ENCODE measurements around the gene SAMM50. TPM values are rescaled to one million over a fixed set of nuclear protein-coding genes. Genes with fewer than 3 reads are reported as not detected.
A peak's percentile ranks its signal among the peaks of the same experiment; 100 is the strongest.

SAMM50 gene
- 10 to 100 TPM; 37.7 to 52.0 (median 48.0) TPM for total RNA-seq
- long read RNA-seq, donor 1, transcript SAMM50-201 (15 exons, 1,717 nt), result major isoform, 61 of 68 reads
- long read RNA-seq, donor 1, partial matches to known transcripts, result 3 of 68 reads
- long read RNA-seq, donor 1, other reads (novel, unspliced or antisense), result 4 of 68 reads
- long read RNA-seq, donor 2, transcript SAMM50-201 (15 exons, 1,717 nt), result major isoform, 106 of 112 reads
- long read RNA-seq, donor 2, partial matches to known transcripts, result 2 of 112 reads
- long read RNA-seq, donor 2, other reads (novel, unspliced or antisense), result 4 of 112 reads

DNA sequence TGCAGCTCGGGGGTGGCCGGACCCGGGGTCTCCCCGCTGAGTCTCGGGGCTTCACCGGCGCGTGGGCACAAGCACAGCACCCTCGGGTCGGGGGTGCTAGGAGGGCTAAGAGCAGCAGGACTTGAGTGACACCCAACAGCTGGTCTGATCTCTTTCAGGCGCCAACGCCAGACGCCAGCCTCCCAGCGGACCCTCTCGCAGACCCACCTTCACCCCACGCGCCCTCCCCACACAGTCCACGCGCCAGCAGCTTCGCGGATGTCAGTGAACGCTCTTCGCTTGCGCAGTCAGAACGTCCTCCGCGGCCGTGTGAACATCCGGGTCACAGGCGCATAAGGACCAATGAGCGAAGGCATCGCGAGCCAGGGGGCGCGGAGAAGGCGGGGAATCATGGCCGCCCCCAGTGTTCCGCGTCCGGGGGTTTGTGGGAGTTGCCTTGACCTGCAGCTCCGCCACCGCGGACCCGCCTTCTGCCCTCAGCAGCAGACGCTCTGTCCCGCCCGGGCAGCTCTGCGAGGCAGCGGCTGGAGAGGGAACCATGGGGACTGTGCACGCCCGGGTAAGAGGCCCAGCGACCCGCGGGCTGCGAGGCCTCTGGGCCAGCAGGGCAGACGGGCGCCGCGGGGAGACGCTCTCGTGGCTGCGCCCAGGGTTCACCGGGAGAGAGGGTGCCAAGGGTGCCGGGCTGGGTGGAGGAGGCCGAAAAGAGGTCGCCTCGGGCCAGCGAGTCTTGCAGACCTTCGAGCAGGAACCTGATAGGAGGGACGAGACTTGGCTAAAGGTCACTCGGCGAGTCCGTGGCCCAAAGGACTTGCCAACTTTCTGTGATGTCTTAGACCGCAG lies at the start of gene SAMM50:
Gene SAMM50, plus strand, starts transcription at position 403 of the 843 bp plus-strand sequence. Its CDS starts 136 bp downstream, at position 539.
- intact Hi-C loops (cut with DNase I, micrococcal nuclease), result no loop called here
- ATAC-seq, result peak; percentile 99

DNA sequence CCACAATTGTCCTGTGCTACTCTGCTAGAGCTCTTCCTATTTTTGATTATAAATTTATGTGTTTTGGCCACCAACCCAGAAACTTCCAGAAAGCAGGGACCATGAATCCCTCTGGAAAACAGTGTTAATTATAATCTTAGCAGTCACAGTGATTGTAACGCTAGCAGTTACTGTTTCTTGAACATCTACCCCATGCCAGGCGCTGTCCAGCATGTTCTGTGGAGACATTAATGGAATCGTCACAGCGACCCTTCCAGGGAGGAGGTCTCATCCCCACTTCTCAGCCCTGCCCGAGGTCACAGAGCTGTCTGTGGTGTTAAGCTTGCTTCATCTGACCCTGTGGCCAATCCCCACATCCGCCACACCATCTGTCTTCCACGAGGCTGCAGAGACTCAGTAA lies 49.6 kb upstream of the SAMM50 start:
- H3K36me3 ChIP-seq (ENCODE audit: low read depth), result no peaks in the 10 kb centered on the region
- intact Hi-C loops (cut with DNase I, micrococcal nuclease), result no loop called here
- no peaks in the 10 kb centered on the region for H3K4me1 ChIP-seq (ENCODE audit: low read depth)
- no peak for ATAC-seq
- H3K4me3 ChIP-seq, result no peak overlapping the region
- no peaks in the 10 kb centered on the region for H3K9me3 ChIP-seq
- TF ChIP-seq CTCF (IDR thresholded peaks at IDR 0.05), result no peak
- no peak for DNase-seq

More for the DNA sequence above, at the start of gene SAMM50:
- Histone ChIP-seq H3K4me3 (peak within 1 kb of the TSS; percentile 83), H3K4me1 (ENCODE audit: low read depth) (peaks cover 19% of the 10 kb centered on the region), H3K9me3 (no peaks in the 10 kb centered on the region), H3K36me3 (ENCODE audit: low read depth) (no peaks in the 10 kb centered on the region)
- no peak for TF ChIP-seq CTCF (IDR thresholded peaks at IDR 0.05)
- peak; percentile 94 to 95 (median 95) for DNase-seq

GRCh38 chr22:43909708-43910107 lies 45.5 kb upstream of the SAMM50 start:
- DNase-seq, result no peak
- no peak for ATAC-seq
- H3K4me3 ChIP-seq, result no peak overlapping the region
- H3K9me3 ChIP-seq, result no peaks in the 10 kb centered on the region
- no peaks in the 10 kb centered on the region for H3K36me3 ChIP-seq (ENCODE audit: low read depth)
- H3K4me1 ChIP-seq (ENCODE audit: low read depth), result no peaks in the 10 kb centered on the region
- TF ChIP-seq CTCF (IDR thresholded peaks at IDR 0.05), result no peak
- intact Hi-C loops (cut with DNase I, micrococcal nuclease), result no loop called here

DNA sequence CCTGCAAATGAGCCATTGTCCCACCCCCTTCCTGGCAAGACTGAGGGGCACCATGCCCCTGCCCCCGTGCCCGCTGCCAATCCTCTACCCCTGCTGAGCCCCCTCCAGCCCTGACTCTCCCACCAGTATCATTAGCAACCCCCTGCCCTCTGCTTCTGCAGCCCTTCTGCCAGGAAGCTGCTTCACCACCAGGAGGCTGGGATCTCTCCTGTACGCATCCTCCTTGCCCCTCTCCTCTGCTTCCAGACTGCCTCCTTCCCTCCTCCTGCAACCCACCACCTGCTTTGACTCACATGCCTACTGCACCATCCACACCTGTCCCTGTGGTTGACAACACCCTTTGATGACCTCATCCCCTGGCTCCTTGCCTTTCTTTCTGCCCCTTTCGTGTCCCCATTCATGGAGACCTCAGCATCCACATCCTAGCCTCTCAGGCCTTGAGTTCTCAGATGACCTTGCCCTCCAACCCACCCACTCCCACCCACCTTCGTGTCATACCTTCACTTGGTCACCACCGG lies 45.0 kb upstream of the SAMM50 start:
- DNase-seq, result no peak
- intact Hi-C loops (cut with DNase I, micrococcal nuclease), result no loop called here
- Histone ChIP-seq H3K4me3 (no peak overlapping the region), H3K9me3 (no peaks in the 10 kb centered on the region), H3K4me1 (ENCODE audit: low read depth) (no peaks in the 10 kb centered on the region), H3K36me3 (ENCODE audit: low read depth) (no peaks in the 10 kb centered on the region)
- ATAC-seq, result no peak
- TF ChIP-seq CTCF (IDR thresholded peaks at IDR 0.05), result no peak

DNA sequence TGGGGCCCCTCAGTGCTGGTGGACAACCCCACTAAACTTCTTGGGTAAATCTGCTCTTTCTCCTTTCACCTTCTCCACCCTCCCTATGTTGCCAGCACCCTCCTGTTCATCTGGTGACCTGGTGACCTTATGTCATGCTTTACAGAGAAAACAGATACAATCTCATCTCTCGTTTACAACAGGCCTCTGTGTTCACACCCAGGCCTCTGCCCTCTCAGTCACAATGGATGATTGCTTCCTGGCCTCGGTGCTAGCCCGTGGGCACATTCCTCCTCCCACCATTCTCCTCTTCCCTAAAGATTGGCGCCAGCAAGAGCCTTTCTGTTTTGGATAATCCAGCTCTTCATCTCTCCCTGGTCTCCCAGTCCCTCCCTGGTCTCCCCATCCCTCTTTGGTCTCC lies 43.9 kb upstream of the SAMM50 start:
- no peak for TF ChIP-seq CTCF (IDR thresholded peaks at IDR 0.05)
- DNase-seq (no peak), ATAC-seq (no peak)
- Histone ChIP-seq H3K4me1 (ENCODE audit: low read depth) (no peaks in the 10 kb centered on the region), H3K4me3 (no peak overlapping the region), H3K9me3 (no peaks in the 10 kb centered on the region), H3K36me3 (ENCODE audit: low read depth) (no peaks in the 10 kb centered on the region)
- intact Hi-C loops (cut with DNase I, micrococcal nuclease), result no loop called here

All from mucosa of descending colon (tissue), 3 donors.